HG03139 (cell line): ENCODE results near the gene DTX3.
"Not testable (repeated sequence)": the region's sequence is repeated elsewhere in the genome, so short reads cannot be mapped to it uniquely, and the experiment has no call there.

Experiments used
- ATAC-seq: cut with Tn5 transposase; IDR thresholded peaks from one replicate; pipeline ENCODE4 v1.9.1; 2021; ENCODE audit not compliant: unreplicated experiment

The DTX3 gene

DNA sequence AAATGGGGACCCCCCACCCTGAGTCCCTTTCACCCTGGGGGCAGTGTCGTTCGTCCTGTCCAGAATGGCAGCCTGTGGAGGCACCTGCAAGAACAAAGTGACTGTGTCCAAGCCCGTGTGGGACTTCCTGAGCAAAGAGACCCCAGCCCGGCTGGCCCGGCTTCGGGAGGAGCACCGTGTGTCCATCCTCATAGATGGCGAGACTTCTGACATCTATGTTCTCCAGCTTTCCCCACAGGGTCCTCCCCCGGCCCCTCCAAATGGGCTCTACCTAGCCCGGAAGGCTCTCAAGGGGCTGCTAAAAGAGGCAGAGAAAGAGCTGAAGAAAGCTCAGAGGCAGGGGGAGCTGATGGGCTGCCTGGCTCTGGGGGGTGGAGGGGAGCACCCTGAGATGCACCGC is 2.2 kb downstream of the DTX3 start:
- ATAC-seq = no peak

DNA sequence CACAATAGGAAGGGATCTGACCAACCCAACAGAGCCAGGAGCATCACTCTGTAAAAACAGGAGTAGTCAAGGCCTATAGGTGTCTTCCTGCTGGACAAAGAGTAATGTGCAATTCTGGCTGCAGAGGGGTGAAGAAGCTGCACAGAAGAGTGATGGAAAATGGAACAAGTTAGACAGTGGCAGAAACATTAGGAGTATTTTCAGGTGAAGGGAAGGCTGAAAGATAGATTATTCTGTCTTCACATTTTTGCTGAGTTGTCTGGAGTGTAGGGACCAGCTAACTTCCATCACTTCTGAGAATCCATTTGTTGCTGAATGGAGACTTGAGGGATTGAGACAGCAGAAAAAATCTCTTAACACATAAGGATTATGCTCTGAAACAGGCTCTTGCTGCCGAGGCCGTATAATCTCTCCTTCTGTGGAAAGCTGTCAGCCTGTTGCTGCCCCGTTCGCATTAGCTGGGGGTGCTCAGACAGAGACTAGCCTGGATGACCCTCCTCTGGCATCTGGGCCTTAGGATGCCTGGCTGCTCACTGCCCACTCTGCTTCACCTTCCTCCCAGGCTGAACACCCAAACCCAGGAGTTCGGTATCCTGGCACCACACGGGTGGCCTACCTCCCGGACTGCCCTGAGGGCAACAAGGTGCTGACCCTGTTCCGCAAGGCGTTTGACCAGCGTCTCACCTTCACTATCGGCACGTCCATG is 3.5 kb downstream of the DTX3 start:
- no peak for ATAC-seq

DNA sequence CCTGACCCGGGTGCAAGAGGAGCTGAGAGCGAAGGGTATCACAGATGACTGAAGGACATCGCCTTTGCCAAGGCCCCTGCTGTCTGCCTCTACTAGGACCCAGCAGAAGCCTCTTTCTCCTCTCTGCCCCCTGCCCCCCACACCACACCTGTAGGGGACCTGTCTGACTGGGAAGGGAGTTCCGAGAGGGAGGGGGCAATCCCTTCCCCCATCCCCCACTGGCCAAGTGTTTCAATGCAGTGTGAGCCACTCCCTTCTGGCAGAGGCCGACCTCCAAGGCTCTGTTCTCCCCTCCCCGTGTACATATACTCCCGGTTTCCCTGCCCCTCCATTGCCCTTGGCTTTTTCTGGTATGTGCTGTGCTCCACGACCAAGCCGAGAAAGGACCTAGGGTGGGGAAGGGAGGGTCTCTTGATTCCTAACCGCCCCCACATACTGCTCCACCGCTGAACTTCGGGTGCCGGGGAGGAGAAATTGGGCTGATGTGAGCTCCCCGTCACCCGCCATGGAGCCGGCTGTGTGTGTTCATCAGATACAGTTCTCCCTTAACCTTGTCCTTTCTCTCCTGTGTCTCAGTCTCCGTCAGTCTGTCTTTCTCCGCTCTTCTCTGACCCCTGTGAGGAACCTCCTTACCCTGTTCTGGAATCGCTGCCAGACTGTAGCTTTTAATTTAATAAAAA is 4.6 kb downstream of the DTX3 start:
- ATAC-seq = no peak

DNA sequence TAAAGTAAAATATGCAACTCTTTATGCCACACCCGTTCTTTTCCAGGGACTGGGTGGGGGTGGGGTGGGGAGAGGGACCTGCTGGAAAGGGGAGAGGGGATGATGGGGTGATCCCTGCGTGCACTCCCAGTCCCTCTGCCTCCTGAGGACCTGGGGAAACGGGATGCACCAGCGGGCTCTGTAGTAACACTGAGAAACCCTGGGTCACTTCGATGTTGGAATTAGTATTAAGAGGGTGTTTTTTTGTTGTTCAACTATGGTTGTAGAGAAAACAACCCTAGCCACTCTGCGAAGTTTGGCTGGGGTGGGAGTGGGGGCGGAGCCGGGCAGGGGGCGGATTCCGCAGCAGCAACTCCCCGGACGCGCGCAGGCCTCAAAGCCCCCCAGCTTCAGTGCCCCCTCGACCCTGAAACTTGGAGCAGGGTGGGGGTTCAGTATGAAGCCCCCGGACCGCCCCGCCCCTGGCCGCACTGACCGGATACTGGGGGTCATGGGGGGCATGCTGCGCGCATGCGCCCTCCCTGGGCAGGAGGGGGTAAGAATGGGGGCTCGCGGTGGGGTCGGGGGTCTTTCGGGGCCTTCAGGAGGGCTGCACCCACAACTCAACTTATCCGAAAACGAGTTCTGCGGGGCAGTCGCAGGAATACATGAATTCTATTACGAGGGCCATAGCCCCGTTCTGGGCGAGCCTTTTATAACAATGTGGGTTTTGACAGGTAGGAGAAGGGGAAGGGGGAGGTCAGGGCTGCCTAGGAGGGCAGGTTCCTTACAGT is 5.3 kb downstream of the DTX3 start:
- ATAC-seq = no peak

DNA sequence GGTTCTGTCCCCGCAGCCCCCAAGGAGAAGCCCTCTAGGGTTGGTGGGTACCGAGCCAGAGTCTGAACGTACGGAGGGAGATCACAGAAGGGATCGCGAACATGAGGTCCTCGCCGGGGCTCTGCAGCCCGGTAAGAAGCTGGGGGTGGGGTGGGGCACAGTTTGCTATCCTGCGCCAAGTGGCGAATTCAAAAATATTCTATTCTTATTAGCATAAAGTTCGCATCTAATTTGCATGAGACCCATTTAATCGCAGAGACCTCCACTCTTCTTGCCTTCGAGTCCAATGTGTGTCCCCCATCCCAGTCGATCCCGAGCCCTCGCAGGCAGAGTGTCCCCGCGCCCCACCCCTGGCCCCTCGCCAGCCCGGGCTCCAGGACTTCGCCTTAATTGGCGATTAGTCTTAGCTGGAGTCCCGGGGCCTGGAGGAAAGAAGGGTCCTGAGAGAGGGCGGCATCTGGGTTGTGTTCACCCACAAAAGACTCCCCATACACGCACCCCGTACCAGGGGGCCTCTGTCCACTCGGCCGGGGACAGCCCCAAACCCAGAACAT is 6.0 kb downstream of the DTX3 start:
- no peak for ATAC-seq

DNA sequence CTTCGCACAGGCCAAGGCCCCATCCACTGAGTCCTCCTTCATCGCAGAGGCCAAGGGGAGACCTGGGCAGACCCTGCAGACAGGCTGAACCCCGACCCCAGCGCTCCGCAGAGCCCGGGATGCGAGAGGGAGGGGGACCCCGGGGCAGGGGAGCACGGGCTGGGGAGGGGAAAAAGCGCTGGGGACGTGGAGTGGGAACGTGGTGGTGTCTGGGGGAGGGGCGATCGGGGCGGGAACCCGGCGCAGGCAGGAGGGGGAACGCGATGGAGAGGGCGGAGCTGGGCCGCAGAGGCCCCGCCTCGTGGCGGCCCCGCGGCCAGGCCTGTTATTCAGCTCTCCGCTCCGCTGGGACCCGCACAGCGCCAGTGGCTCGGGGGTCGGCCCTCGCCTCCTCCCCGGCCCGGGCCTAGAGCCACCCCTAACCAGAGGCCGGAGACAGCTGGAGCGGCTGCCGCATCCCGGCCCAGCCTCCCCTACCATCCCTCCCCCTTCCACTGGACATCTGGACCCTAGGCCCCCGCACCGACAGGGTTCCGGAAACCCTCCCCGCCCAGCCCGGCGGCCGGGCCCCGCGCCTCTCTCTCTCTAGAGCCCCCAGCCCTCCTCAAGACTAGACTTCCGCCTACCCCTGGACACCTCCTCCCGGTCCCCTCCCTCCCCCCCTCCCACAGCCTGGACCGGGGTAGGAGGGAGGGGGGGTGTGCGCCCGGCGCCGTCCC is 6.6 kb downstream of the DTX3 start, which contains the start of gene ARHGEF25:
Gene ARHGEF25 (plus strand): TSS at position 328 of the 719 bp plus-strand sequence. CDS start 460 bp downstream, outside the sequence.
- ATAC-seq = peak; percentile 43

DNA sequence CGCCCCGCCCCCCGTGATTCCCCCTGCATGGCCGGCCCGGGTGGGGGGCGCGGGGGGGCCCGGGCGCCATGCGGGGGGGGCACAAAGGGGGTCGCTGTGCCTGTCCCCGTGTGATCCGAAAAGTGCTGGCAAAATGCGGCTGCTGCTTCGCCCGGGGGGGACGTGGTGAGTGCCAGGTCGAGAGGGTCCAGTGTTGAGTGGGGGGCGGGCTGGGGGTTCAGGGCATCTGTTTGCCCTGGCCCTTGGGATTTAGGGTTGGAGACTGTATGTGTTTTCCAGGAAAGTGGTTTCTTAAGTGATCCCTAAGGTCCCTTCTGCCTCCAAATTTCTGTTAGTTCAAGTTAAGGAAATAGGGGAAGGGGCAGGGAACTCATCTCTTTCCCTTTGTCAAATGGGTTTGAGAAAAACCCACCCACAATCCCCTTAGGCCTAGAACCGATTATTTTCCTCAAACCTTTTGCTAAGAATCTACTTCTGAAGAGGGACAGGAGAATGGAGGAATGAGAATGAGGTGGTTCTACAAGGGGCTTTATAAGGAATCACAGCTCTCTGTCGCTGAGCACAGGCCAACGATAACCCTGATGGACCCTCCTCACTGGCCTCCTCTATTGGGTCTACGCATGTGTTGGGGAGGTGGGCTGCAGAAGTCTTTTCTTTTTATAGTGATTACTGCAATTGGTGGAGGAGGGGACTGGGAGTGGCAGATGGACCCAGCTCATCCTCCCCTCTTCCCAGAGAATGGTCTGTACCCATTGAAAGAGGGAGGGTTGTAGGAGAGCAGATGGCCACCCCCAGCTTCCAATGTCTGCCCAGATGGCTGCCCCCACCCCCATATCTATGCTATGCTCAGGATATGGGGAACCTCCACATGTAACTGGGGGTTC is 7.4 kb downstream of the DTX3 start:
- no peak for ATAC-seq

DNA sequence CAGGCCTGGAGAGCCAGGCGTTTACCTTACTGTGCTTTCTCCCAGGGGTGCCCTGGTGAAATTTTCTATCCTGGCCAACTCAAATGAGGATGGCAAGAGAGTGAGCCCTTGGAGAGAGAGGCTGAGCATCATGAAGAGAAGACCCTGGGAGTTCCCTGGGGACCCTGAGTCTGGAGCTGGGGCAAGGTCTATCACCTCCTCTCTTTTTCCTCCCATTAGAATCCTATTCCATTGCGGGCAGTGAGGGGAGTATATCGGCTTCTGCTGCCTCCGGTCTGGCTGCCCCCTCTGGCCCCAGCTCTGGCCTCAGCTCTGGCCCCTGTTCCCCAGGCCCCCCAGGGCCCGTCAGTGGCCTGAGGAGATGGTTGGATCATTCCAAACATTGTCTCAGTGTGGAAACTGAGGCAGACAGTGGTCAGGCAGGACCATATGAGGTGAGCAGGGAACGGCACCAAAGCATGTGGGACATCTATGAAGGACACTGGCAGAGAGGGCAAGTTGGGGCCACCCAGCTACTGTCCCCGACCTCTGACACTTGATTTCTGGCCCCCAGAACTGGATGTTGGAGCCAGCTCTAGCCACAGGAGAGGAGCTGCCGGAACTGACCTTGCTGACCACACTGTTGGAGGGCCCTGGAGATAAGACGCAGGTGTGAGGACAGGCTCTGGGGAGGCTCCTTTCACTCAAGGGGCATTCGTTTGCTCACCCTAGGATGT is 8.2 kb downstream of the DTX3 start:
- no peak for ATAC-seq

DNA sequence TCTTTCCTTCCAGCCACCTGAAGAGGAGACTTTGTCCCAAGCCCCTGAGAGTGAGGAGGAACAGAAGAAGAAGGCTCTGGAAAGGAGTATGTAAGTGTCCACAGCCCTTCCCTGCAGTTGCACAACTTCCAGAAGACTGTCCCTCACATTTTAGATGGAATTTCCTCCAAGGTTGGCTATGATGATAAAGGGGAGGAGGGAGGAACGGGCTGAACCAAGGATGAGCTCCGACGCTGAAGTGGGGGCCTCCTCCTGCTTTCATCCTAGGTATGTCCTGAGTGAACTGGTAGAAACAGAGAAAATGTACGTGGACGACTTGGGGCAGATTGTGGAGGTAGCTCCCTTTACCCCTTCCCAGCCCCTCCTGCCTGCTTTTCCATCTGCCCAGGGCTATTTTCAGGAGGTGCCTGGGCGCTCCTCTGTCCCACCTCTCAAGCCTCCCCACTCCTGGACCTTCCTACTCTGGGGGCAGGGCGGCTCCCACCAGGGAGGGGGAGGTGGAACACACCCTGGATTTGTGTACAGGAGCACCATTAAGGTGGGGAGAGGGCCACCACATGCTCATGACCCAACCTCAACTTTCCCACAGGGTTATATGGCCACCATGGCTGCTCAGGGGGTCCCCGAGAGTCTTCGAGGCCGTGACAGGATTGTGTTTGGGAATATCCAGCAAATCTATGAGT is 8.9 kb downstream of the DTX3 start:
- ATAC-seq = no peak

DNA sequence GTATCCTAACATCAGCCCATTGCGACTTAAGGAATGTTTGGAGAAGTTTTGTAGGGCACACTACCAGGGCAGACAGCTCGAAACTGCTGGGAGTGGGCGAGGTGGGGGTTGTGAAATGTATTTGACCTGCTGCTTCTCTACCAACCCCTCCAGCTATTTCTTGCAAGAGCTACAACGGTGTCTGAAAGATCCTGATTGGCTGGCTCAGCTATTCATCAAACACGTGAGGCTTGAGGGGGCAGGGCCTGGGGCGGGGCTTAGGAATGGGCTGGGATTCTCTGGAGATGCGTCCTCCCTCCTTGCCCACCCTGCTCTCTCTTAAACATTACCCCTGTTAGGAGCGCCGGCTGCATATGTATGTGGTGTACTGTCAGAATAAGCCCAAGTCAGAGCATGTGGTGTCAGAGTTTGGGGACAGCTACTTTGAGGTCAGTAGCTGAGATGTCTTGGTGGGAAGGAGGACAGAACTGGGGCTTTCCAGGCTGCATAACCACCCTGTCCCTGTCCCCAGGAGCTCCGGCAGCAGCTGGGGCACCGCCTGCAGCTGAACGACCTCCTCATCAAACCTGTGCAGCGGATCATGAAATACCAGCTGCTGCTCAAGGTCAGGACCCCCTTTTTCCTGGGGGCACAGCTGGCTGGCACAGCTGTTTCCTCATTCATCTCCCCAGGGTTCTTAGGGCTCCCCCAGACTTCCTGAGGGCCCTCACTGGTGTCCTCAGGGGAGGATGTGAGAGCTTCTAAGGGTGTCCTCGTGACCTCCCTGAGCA is 9.7 kb downstream of the DTX3 start:
- no peak for ATAC-seq

DNA sequence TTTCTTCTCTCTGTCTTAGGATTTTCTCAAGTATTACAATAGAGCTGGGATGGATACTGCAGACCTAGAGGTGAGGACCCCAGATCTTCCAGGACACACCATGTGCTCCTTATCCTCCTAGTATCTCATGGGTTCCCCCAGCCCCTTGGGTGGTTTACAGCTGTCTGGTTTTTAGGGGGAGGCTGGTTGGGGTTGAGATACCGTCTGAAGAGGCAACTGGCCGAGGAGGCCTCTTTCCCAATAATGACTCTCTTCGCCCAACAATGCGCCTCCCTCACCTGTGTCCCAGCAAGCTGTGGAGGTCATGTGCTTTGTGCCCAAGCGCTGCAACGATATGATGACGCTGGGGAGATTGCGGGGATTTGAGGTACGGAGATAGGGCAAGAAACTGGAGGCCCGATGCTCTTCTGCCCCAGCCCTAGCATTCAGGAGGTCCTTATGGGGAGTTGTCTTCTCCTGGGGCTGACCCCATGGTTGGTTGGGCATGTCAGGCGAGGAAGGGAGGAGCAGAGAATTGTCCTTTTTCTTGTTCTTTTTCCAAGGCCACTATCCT is 10.4 kb downstream of the DTX3 start:
- no peak for ATAC-seq

DNA sequence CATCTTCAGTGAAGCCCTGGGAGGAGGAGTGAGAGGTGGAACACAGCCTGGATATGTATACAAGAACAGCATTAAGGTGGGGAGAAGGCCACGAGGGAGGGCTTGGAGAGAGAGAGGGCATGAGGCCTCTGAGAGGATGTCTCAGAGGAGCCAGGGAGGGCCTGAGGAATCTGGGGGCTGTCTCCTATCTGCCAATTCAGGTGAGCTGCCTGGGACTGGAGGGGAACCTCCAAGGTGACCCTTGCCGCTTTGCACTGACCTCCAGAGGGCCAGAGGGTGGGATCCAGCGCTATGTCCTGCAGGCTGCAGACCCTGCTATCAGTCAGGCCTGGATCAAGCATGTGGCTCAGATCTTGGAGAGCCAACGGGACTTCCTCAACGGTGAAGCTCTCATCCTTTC is 11.0 kb downstream of the DTX3 start:
- no peak for ATAC-seq

DNA sequence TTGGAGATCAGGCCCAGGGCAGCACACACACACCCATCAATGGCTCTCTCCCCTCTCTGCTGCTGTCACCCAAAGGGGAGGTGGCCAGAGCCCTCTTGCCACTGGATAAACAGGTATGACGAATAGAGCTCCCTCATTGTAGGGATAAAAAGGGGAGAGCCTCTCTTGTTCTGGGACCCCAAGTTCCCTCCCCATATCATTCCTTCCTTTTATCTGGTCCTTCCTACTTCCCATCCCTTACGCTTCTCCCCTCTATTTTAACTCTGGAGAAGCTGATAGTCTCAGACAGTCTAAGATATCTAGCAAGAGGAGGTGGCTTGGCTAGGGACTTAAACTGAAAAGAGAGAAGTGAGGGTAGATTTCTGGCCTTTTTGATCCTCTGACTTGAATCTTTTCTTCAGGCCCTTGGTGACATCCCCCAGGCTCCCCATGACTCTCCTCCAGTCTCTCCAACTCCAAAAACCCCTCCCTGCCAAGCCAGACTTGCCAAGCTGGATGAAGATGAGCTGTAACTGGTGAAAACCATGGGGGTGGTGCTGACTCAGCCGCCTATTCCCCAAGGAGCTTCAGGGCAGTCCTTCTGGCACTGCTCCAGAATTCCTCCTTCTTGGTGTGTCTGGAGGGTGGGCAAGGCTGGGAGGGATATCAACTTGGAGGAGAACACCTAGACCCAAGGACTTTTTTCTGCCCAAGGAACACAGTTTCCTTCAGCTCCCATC is 11.9 kb downstream of the DTX3 start:
- no peak for ATAC-seq

DNA sequence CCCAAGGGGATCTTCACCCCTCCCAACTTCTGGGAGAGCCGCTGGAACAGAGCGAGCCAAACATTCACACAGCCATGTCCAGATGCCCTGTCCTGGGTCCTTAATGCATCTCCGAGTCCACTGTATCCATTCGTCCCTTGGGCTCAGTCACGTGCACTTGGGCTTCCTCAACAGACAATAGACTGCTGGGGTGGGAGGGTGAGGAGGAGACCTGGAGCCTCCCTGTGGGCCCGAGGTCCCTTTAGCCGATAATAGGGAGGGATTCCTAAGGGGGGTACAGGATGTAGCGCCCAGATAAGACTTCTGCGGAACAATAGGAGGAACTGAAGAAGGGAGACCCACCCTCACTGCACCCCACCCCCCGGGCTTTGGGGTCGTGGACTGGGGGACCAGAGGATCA is 13.3 kb downstream of the DTX3 start:
- ATAC-seq = no peak

DNA sequence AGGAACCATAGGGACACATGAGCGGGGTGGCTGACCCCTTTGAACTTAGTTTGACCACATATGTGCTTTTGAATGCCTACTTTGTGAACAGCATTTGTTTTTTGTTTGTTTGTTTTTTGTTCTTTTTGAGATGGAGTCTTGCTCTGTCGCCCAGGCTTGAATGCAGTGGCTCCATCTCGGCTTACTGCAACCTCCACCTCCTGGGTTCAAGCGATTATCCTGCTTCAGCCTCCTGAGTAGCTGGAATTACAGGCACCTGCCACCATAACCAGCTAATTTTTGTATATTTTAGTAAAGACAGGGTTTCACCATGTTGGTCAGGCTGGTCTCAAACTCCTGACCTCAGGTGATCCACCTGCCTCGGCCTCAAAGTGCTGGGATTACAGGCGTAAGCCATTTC is 13.8 kb downstream of the DTX3 start:
- not testable (repeated sequence) for ATAC-seq

DNA sequence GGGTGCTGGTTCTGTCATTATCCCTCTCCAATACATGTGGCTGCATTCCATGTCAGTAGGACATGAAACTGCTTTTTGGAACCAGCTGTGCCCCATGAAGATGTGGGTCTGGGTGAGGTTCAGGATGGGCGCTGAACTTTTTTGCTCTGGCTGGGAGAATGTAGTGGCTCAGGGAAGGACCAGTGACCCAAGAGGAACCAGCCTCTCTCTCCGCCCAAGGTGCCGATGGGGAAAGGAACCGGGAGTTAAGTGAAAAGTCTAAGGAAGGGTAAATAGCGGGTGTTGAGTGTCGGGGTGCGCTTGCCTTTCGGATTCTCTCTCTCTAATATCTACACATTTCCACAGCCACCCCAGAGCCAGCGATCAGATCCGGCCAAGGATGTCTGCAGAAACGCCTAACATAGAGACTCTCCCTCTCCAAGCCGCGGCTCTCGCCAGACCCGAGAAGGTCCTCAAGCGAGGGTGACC is 14.4 kb downstream of the DTX3 start:
- ATAC-seq = no peak
